HL-60/S4 treated with retinoic acid at 250 ng/mL for 4 days and 3 days (cell line): ENCODE results near the gene TNK2.

Source experiments
- in situ Hi-C: fragments of 300-500 bp; cut with MboI; formaldehyde crosslinking; loops from 2 replicates; pipeline ENCODE4 v1.7.0; 2022; ENCODE audit warnings: low sequenced_read_pairs

TNK2 gene

GRCh38 chr3:195886181-195887141 is 21.9 kb downstream of the TNK2 start:
- in situ Hi-C loops: no loop called here

- in situ Hi-C loops: no loop called here
Measured at GRCh38 chr3:195885036-195885891, 23.1 kb downstream of the TNK2 start.

GRCh38 chr3:195884691-195885035 is 23.7 kb downstream of the TNK2 start:
- in situ Hi-C loops: no loop called here

GRCh38 chr3:195883801-195884200 is 24.6 kb downstream of the TNK2 start:
- in situ Hi-C loops: no loop called here

GRCh38 chr3:195883160-195883559 is 25.2 kb downstream of the TNK2 start:
- in situ Hi-C loops: no loop called here

GRCh38 chr3:195882002-195882441 is 26.3 kb downstream of the TNK2 start:
- in situ Hi-C loops: no loop called here

- in situ Hi-C loops: no loop called here
Measured at GRCh38 chr3:195881276-195881988, 26.9 kb downstream of the TNK2 start.

GRCh38 chr3:195880037-195880431 is 28.3 kb downstream of the TNK2 start:
- in situ Hi-C loops: no loop called here

GRCh38 chr3:195879416-195880036 is 28.8 kb downstream of the TNK2 start:
- in situ Hi-C loops: no loop called here

- in situ Hi-C loops: no loop called here
Measured at GRCh38 chr3:195878424-195879274, 29.7 kb downstream of the TNK2 start.

- in situ Hi-C loops: no loop called here
Measured at GRCh38 chr3:195877767-195878423, 30.5 kb downstream of the TNK2 start.

- in situ Hi-C loops: no loop called here
Measured at GRCh38 chr3:195877136-195877715, 31.1 kb downstream of the TNK2 start.

- in situ Hi-C loops: no loop called here
Measured at GRCh38 chr3:195876297-195877064, 31.9 kb downstream of the TNK2 start.

- in situ Hi-C loops: no loop called here
Measured at GRCh38 chr3:195875482-195876236, 32.7 kb downstream of the TNK2 start.

- in situ Hi-C loops: no loop called here
Measured at GRCh38 chr3:195873971-195874370, 34.4 kb downstream of the TNK2 start.

- in situ Hi-C loops: no loop called here
Measured at GRCh38 chr3:195873281-195873887, 35.0 kb downstream of the TNK2 start.

- in situ Hi-C loops: no loop called here
Measured at GRCh38 chr3:195872800-195873199, 35.6 kb downstream of the TNK2 start.
